ENCODE measurements around the gene NUMBL.

- TF ChIP-seq POLR2A (IDR thresholded peaks at IDR 0.05) (no peak), CTCF (IDR thresholded peaks at IDR 0.05) (no peak)
Measured at GRCh38 chr19:40700083-40700482, 9.6 kb upstream of the NUMBL start.
